ENCODE results near the gene ZNF22.

DNA sequence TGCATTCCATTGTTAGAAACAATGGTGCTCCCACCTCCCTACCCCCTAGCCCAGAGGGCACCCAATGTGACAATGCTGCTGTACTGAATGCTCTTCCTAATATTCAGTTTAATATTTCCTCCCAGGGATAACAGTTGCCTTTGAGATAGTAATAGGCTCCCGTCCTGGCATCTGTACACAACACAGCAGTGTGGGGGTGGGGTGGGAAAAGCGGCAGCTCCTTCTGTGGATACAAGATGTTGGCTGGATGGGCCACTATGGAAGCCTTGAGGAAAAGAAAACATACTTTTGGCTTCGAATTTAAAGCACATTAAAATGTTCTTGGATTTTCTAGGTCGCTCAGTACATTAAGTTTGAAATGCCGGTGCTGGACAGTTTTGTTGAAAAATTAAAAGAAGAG is 9.2 kb upstream of the ZNF22 start:
- no peak for TF ChIP-seq POLR2A (IDR thresholded peaks at IDR 0.05; ENCODE audit: borderline replicate concordance, extremely low read depth, insufficient read depth, insufficient read length)
- TF ChIP-seq YY1 (IDR thresholded peaks at IDR 0.05; ENCODE audit: extremely low read depth, insufficient replicate concordance, low read depth, low read length) = no peak
- no peak for TF ChIP-seq FOSL1 (IDR thresholded peaks at IDR 0.05; ENCODE audit: low read depth)
- TF ChIP-seq, protein P1, sequence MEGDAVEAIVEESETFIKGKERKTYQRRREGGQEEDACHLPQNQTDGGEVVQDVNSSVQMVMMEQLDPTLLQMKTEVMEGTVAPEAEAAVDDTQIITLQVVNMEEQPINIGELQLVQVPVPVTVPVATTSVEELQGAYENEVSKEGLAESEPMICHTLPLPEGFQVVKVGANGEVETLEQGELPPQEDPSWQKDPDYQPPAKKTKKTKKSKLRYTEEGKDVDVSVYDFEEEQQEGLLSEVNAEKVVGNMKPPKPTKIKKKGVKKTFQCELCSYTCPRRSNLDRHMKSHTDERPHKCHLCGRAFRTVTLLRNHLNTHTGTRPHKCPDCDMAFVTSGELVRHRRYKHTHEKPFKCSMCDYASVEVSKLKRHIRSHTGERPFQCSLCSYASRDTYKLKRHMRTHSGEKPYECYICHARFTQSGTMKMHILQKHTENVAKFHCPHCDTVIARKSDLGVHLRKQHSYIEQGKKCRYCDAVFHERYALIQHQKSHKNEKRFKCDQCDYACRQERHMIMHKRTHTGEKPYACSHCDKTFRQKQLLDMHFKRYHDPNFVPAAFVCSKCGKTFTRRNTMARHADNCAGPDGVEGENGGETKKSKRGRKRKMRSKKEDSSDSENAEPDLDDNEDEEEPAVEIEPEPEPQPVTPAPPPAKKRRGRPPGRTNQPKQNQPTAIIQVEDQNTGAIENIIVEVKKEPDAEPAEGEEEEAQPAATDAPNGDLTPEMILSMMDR (IDR thresholded peaks at IDR 0.05 in 2 of 3, conservative IDR thresholded peaks at IDR 0.05 in 1 of 3; ENCODE audit: borderline replicate concordance in 1 of 3, insufficient read depth in 1 of 3, low read depth in 2 of 3, low read length in 2 of 3) = no peak
- no peak for TF ChIP-seq ZFX (IDR thresholded peaks at IDR 0.05)
- no peak for TF ChIP-seq RAD21 (IDR thresholded peaks at IDR 0.05; ENCODE audit: low read depth)
- no peak for TF ChIP-seq SIN3A (IDR thresholded peaks at IDR 0.05; ENCODE audit: low read depth)
- TF ChIP-seq, protein P2, sequence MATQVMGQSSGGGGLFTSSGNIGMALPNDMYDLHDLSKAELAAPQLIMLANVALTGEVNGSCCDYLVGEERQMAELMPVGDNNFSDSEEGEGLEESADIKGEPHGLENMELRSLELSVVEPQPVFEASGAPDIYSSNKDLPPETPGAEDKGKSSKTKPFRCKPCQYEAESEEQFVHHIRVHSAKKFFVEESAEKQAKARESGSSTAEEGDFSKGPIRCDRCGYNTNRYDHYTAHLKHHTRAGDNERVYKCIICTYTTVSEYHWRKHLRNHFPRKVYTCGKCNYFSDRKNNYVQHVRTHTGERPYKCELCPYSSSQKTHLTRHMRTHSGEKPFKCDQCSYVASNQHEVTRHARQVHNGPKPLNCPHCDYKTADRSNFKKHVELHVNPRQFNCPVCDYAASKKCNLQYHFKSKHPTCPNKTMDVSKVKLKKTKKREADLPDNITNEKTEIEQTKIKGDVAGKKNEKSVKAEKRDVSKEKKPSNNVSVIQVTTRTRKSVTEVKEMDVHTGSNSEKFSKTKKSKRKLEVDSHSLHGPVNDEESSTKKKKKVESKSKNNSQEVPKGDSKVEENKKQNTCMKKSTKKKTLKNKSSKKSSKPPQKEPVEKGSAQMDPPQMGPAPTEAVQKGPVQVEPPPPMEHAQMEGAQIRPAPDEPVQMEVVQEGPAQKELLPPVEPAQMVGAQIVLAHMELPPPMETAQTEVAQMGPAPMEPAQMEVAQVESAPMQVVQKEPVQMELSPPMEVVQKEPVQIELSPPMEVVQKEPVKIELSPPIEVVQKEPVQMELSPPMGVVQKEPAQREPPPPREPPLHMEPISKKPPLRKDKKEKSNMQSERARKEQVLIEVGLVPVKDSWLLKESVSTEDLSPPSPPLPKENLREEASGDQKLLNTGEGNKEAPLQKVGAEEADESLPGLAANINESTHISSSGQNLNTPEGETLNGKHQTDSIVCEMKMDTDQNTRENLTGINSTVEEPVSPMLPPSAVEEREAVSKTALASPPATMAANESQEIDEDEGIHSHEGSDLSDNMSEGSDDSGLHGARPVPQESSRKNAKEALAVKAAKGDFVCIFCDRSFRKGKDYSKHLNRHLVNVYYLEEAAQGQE (IDR thresholded peaks at IDR 0.05; ENCODE audit: low read depth) = no peak
- no peak for TF ChIP-seq ZNF274 (IDR thresholded peaks at IDR 0.05; ENCODE audit: low read depth, low read length)
